ENCODE data around the gene PCDH1. TPM values are rescaled to one million over a fixed set of nuclear protein-coding genes. Genes with fewer than 3 reads are reported as not detected.

PCDH1 gene
- total and polyA plus RNA-seq, 2 of the 13 experiments (the other 11 are each of a cell fraction or from before 2014, with no cell fraction given) = 0.11 to 0.83 TPM

DNA sequence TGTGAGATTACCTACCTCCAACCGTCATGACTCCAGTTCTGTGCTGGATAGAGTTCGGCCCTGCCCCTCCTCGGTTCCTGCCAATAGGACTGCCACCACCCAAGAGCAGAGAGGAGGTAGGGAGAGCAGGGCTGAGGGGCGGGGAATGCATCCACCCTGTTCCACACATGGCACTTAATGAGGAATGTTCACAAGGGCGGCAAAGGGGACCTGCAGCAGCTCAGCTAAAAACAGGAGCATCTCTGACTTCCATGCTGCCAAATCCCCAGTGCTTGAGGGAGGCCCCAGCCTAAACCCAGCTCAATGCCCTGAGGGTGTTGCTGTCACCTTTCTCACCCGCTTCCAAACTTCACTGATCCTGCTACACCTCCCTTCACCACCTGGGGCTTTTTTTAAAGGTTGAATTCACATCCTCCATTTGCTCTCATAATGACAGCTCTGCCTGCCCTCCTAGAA lies 37.7 kb upstream of the PCDH1 start (continued):
- TF ChIP-seq TFDP1 (CRISPR knock-in tag; IDR thresholded peaks at IDR 0.05; ENCODE audit: borderline replicate concordance) (no peak), CEBPB (IDR thresholded peaks at IDR 0.05; ENCODE audit: borderline replicate concordance, low read depth, low read length) (no peak)

- no TSS peak for BruUV-seq (replicated peaks)
- ATAC-seq (no peak), DNase-seq (ENCODE audit: low spot score) (no peak), FAIRE-seq (no peak)
- intact Hi-C loops (cut with micrococcal nuclease; ENCODE audit: unreplicated experiment) (loop anchor here (2.0 kb wide), 1 partner anchor 46 kb away; no protein-coding TSS in a partner anchor), in situ Hi-C loops (cut with HindIII; ENCODE audit: extremely low pct_ligation_motif_present, low pct_unique_long_range_greater_than_20kb) (no loop called here)
- POLR2A ChIA-PET = interaction anchor here (3.9 kb wide), 1 partner anchor 9 kb away, joined by 22 read pairs; the partner anchor contains the start of gene DELE1
- TF ChIP-seq, protein P1, sequence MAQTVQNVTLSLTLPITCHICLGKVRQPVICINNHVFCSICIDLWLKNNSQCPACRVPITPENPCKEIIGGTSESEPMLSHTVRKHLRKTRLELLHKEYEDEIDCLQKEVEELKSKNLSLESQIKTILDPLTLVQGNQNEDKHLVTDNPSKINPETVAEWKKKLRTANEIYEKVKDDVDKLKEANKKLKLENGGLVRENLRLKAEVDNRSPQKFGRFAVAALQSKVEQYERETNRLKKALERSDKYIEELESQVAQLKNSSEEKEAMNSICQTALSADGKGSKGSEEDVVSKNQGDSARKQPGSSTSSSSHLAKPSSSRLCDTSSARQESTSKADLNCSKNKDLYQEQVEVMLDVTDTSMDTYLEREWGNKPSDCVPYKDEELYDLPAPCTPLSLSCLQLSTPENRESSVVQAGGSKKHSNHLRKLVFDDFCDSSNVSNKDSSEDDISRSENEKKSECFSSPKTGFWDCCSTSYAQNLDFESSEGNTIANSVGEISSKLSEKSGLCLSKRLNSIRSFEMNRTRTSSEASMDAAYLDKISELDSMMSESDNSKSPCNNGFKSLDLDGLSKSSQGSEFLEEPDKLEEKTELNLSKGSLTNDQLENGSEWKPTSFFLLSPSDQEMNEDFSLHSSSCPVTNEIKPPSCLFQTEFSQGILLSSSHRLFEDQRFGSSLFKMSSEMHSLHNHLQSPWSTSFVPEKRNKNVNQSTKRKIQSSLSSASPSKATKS (CRISPR knock-in tag; IDR thresholded peaks at IDR 0.05) = no peak
- TF ChIP-seq ATRX (CRISPR knock-in tag; IDR thresholded peaks at IDR 0.05; ENCODE audit: borderline replicate concordance) (no peak), FOXP4 (CRISPR knock-in tag; IDR thresholded peaks at IDR 0.05) (no peak)
- H3K4me3 ChIP-seq (replicated peaks in 1 of 3; ENCODE audit: insufficient read depth in 1 of 3, low read depth in 2 of 3, low read length in 3 of 3) = peak overlapping the region in 1 of 3 experiments; percentile 66; a peak in 3 of 6 replicates
- no peak overlapping the region for H2AFZ ChIP-seq (ENCODE audit: low read length)
- no peak overlapping the region for H3K27ac ChIP-seq (ENCODE audit: extremely low read length, insufficient read depth, low read length)
- H3K9ac ChIP-seq (ENCODE audit: insufficient read depth, low read depth, low read length) = no peak overlapping the region
- H3K79me2 ChIP-seq (ENCODE audit: insufficient read depth, low read length) = no peaks in the 10 kb centered on the region
- WGBS (ENCODE audit: low lambda C conversion rate) = 12% methylated on average over 3 of the region's 3 CpGs
- H3K36me3 ChIP-seq (replicated peaks in 1 of 2; ENCODE audit: control insufficient read depth in 1 of 2, insufficient read depth in 2 of 2, low read length in 2 of 2) = no peaks in the 10 kb centered on the region
- no peaks in the 10 kb centered on the region for H3K9me3 ChIP-seq (ENCODE audit: low read length)
- peak overlapping the region; percentile 75; the same call in 1 of the 2 replicates for H3K4me2 ChIP-seq (ENCODE audit: low read depth, low read length)
- no peaks in the 10 kb centered on the region for H4K20me1 ChIP-seq (ENCODE audit: insufficient read depth, low read length)
- H3K27me3 ChIP-seq (ENCODE audit: control insufficient read depth in 1 of 2, insufficient read depth in 2 of 2, low read length in 2 of 2) = peaks cover 0 to 32% of the 10 kb centered on the region in 2 experiments; a peak in 3 of 5 replicates
- H3K4me1 ChIP-seq (ENCODE audit: insufficient read depth, low read length) = peaks cover 23% of the 10 kb centered on the region
- CTCF ChIA-PET (ENCODE audit: low intra/inter-chr PET ratio, low total read pairs) = no interaction called here
These were observed 36.6 kb upstream of the PCDH1 start for GRCh38 chr5:141914797-141915196.
